Endothelial cell of umbilical vein (primary cell): Measurements from ENCODE around the gene LDLRAD4. TPM values are rescaled to one million over a fixed set of nuclear protein-coding genes. Genes with fewer than 3 reads are reported as not detected.

Experiments
- BruUV-seq: library from RNA; stranded (reverse); fragments of 400-500 nt; replicated peaks from 2 replicates; lab custom pipeline; 2021; lab: Mats Ljungman, UMichigan
- CTCF ChIA-PET: fragments of 300-600, 350-600 bp; sonication (Branson Sonifier 250); formaldehyde crosslinking; loops from one replicate; lab custom pipeline; 2021; ENCODE audit warnings: antibody characterized with exemption, inconsistent platforms; lab: Charles Lee
- POLR2A ChIA-PET: fragments of 300-600, 350-600 bp; sonication (Branson Sonifier 250); formaldehyde crosslinking; loops from one replicate; lab custom pipeline; 2021; ENCODE audit warnings: antibody characterized with exemption, inconsistent platforms; lab: Charles Lee
- DNase-seq: peaks from one replicate; pipeline ENCODE4 v3.0.0-alpha.2; 2011; ENCODE audit warnings: low read depth, low spot score
- FAIRE-seq: peaks from 2 replicates; lab custom pipeline; 2011; peaks lifted over from hg19 to GRCh38; lab: Jason Lieb, UNC
- H2AFZ ChIP-seq: 2 replicates; pipeline ENCODE4 v1.6.0; 2012; ENCODE audit warnings: low read depth, low read length, control low read depth, inconsistent platforms
- H3K27ac ChIP-seq: 2 replicates; pipeline ENCODE4 v1.5.1; 2011; ENCODE audit warnings: low read depth, mild to moderate bottlenecking, control low read depth, low read length, moderate library complexity; ENCODE audit not compliant: insufficient read depth
- H3K27me3 ChIP-seq, 2 experiments: 2 replicates each; pipeline versions ENCODE4 v1.6.0 to v1.6.1; 2011; ENCODE audit warnings: low read length in 2 of 2, mixed read lengths in 1 of 2; ENCODE audit not compliant: control insufficient read depth in 2 of 2, insufficient read depth in 2 of 2
- H3K36me3 ChIP-seq, 2 experiments: 2 replicates in 1 of 2; 3 replicates in 1 of 2; pipeline ENCODE4 v1.5.1; 2011; ENCODE audit warnings: low read length in 2 of 2, mild to moderate bottlenecking in 1 of 2, moderate library complexity in 1 of 2; ENCODE audit not compliant: control insufficient read depth in 2 of 2, insufficient read depth in 2 of 2; ENCODE audit errors: extremely low read depth in 1 of 2
- H3K4me1 ChIP-seq: 3 replicates; pipeline ENCODE4 v1.5.1; 2011; ENCODE audit warnings: mild to moderate bottlenecking, low read length; ENCODE audit not compliant: control insufficient read depth, insufficient read depth; ENCODE audit errors: extremely low read depth
- H3K4me2 ChIP-seq: 2 replicates; pipeline ENCODE4 v1.6.1; 2011; ENCODE audit warnings: low read length, control low read depth, mixed read lengths; ENCODE audit not compliant: insufficient read depth
- H3K4me3 ChIP-seq, 3 experiments: fragments of 200-600 bp in 1 of 3; sonication (generic), shearing (Covaris generic) in 1 of 3; replicated peaks in 1 of 3; 2 replicates each; pipeline ENCODE4 v1.5.1; 2011 to 2016; ENCODE audit warnings: control low read depth in 3 of 3, low read length in 3 of 3, mild to moderate bottlenecking in 2 of 3, inconsistent platforms in 1 of 3, low read depth in 1 of 3, moderate library complexity in 1 of 3; ENCODE audit not compliant: insufficient read depth in 1 of 3
- H3K79me2 ChIP-seq: 2 replicates; pipeline ENCODE4 v1.6.0; 2012; ENCODE audit warnings: low read length, inconsistent platforms; ENCODE audit not compliant: control insufficient read depth, insufficient read depth
- H3K9ac ChIP-seq: replicated peaks from 2 replicates; pipeline ENCODE3; 2011; ENCODE audit warnings: low read length, control low read depth; ENCODE audit not compliant: insufficient read depth; ENCODE audit errors: extremely low read depth
- H3K9me1 ChIP-seq: replicated peaks from 3 replicates; pipeline ENCODE4 v1.6.0; 2011; ENCODE audit warnings: mild to moderate bottlenecking, low read length; ENCODE audit not compliant: control insufficient read depth, insufficient read depth; ENCODE audit errors: extremely low read depth
- H3K9me3 ChIP-seq: replicated peaks from 2 replicates; pipeline ENCODE4 v1.5.1; 2012; ENCODE audit warnings: low read length, inconsistent platforms; ENCODE audit not compliant: control insufficient read depth, insufficient read depth
- H4K20me1 ChIP-seq: replicated peaks from 2 replicates; pipeline ENCODE3; 2011; ENCODE audit warnings: mild to moderate bottlenecking, low read length; ENCODE audit not compliant: control insufficient read depth, insufficient read depth; ENCODE audit errors: extremely low read depth
- EZH2 ChIP-seq: IDR thresholded peaks from 2 replicates; pipeline ENCODE4 v1.6.1; 2012; ENCODE audit warnings: borderline replicate concordance, low read depth, mild to moderate bottlenecking, moderate library complexity, low read length, inconsistent platforms; ENCODE audit not compliant: severe bottlenecking
- GATA2 ChIP-seq: IDR thresholded peaks from 2 replicates; pipeline ENCODE4 v1.7.0; 2011; ENCODE audit warnings: low read depth, mild to moderate bottlenecking, moderate library complexity, mixed read lengths, low read length; ENCODE audit not compliant: insufficient read length, insufficient read depth
- POLR2AphosphoS5 ChIP-seq: IDR thresholded peaks from 2 replicates; pipeline ENCODE4 v1.6.1; 2012; ENCODE audit warnings: low read depth, mild to moderate bottlenecking, control low read depth, low read length, moderate library complexity; ENCODE audit not compliant: insufficient read depth
- dilution Hi-C: fragments of 300-500 bp; cut with MboI; formaldehyde crosslinking; loops from one replicate; pipeline ENCODE4 v1.15.0; 2019; ENCODE audit warnings: low sequenced_read_pairs; ENCODE audit not compliant: extremely low pct_ligation_motif_present
- intact Hi-C: fragments of 100-400 bp; cut with micrococcal nuclease; formaldehyde crosslinking; loops from one replicate; pipeline ENCODE4 v1.10.0; 2022
- polyA plus RNA-seq, 4 experiments: library from polyadenylated mRNA; depleted of rRNA in 3 of 4; stranded (reverse) in 3 of 4; unstranded in 1 of 4; fragments of >200 nt; gene quantifications; 2 replicates each; pipeline versions ENCODE4 v1.2.1 to v1.2.3, GENCODE V29; 2011 to 2012; ENCODE audit warnings: missing spikeins in 1 of 4
- total RNA-seq: library from RNA; stranded (reverse); gene quantifications from 2 replicates; pipeline ENCODE4 v1.2.3, GENCODE V29; 2021
- TF ChIP-seq, protein P1 (sequence below): IDR thresholded peaks from 2 replicates; pipeline ENCODE4 v1.6.1; 2011; ENCODE audit not compliant: insufficient read depth, insufficient read length
- TF ChIP-seq, protein P2 (sequence below), 2 donors: IDR thresholded peaks; 1 replicate in 1 of 2; 2 replicates in 1 of 2; pipeline ENCODE4 v1.5.1; 2011; ENCODE audit warnings: low read length in 2 of 2, mild to moderate bottlenecking in 2 of 2, moderate library complexity in 2 of 2, control low read depth in 1 of 2, inconsistent platforms in 1 of 2, low read depth in 1 of 2; ENCODE audit not compliant: insufficient read depth in 1 of 2; ENCODE audit errors: extremely low read depth in 1 of 2

Gene LDLRAD4
- total and polyA plus RNA-seq, 2 donors (not counting 3 experiments of a cell fraction or from before 2014, with no cell fraction given): 5.2 to 6.5 TPM

DNA sequence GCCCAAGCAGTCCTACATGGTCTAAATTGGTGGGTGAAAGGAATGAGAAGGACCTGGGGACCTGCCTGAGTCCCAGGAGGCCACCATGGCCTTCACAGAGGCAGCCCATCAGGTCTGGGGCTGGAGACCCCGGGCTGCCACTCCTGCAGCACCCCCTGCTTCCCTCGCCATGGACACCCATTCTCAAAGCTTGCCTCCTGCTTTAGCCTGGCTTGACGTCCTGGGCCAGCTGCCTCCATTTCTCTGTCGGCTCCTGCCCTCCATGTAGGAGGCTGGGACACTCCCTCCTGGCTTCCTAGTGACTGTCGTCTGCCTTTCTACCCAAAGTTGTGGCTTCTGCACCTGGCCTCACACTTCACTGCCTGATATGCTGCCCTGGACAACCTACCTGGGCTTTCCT, 309.2 kb downstream of the LDLRAD4 start:
- FAIRE-seq (no peak), DNase-seq (no peak)
- H3K79me2 ChIP-seq: no peaks in the 10 kb centered on the region
- H3K4me1 ChIP-seq: no peaks in the 10 kb centered on the region
- ChIA-PET POLR2A (no interaction called here), CTCF (interaction anchor here (10.9 kb wide), 1 partner anchor 309 kb away, joined by 195 read pairs; the partner anchor contains the start of gene LDLRAD4)
- no TSS peak for BruUV-seq
- no peaks in the 10 kb centered on the region for H3K36me3 ChIP-seq
- H3K27ac ChIP-seq: no peak overlapping the region
- H3K9ac ChIP-seq: no peak overlapping the region
- H3K4me3 ChIP-seq: no peak overlapping the region
- no peaks in the 10 kb centered on the region for H4K20me1 ChIP-seq
- no peak overlapping the region for H3K4me2 ChIP-seq
- no peaks in the 10 kb centered on the region for H3K27me3 ChIP-seq
- TF ChIP-seq EZH2 (no peak), POLR2AphosphoS5 (no peak), GATA2 (no peak)
- TF ChIP-seq, protein P1, sequence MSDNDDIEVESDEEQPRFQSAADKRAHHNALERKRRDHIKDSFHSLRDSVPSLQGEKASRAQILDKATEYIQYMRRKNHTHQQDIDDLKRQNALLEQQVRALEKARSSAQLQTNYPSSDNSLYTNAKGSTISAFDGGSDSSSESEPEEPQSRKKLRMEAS: no peak
- TF ChIP-seq, protein P2, sequence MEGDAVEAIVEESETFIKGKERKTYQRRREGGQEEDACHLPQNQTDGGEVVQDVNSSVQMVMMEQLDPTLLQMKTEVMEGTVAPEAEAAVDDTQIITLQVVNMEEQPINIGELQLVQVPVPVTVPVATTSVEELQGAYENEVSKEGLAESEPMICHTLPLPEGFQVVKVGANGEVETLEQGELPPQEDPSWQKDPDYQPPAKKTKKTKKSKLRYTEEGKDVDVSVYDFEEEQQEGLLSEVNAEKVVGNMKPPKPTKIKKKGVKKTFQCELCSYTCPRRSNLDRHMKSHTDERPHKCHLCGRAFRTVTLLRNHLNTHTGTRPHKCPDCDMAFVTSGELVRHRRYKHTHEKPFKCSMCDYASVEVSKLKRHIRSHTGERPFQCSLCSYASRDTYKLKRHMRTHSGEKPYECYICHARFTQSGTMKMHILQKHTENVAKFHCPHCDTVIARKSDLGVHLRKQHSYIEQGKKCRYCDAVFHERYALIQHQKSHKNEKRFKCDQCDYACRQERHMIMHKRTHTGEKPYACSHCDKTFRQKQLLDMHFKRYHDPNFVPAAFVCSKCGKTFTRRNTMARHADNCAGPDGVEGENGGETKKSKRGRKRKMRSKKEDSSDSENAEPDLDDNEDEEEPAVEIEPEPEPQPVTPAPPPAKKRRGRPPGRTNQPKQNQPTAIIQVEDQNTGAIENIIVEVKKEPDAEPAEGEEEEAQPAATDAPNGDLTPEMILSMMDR (IDR thresholded peaks at IDR 0.05; ENCODE audit: extremely low read depth in 1 of 2, insufficient read depth in 1 of 2, low read depth in 1 of 2, low read length in 2 of 2): no peak
- dilution Hi-C loops: no loop called here
- intact Hi-C loops: no loop called here
- no peaks in the 10 kb centered on the region for H3K9me3 ChIP-seq
- no peaks in the 10 kb centered on the region for H3K9me1 ChIP-seq
- H2AFZ ChIP-seq: no peak overlapping the region
